Activated CD4-positive, alpha-beta memory T cell treated with anti-CD3 and anti-CD28 coated beads, Interleukin-2, amount 10 ng/mL, durations not matched to agents 7 days and 5 days (primary cell): Measurements from ENCODE around the gene MEGF10. TPM values are rescaled to one million over a fixed set of nuclear protein-coding genes. Genes with fewer than 3 reads are reported as not detected.
"Not testable (repeated sequence)": the region's sequence is repeated elsewhere in the genome, so short reads cannot be mapped to it uniquely, and the experiment has no call there.

Source experiments
- CTCF ChIA-PET: fragments of 350-600 bp; sonication (Branson Sonifier 250); formaldehyde crosslinking; loops from one replicate; lab custom pipeline; 2021; ENCODE audit warnings: antibody characterized with exemption, inconsistent platforms; lab: Charles Lee
- POLR2A ChIA-PET: fragments of 350-600 bp; sonication (Branson Sonifier 250); formaldehyde crosslinking; loops from one replicate; lab custom pipeline; 2021; ENCODE audit warnings: antibody characterized with exemption; lab: Charles Lee
- DNase-seq: peaks from one replicate; pipeline ENCODE4 v3.0.0-alpha.2; 2020
- H3K27ac Mint-ChIP-seq: one replicate; pipeline ENCODE4 v1.8.0; 2021; ENCODE audit warnings: mild to moderate bottlenecking, mixed read lengths
- H3K27me3 Mint-ChIP-seq: one replicate; pipeline ENCODE4 v1.8.0; 2021; ENCODE audit warnings: mixed read lengths
- H3K36me3 Mint-ChIP-seq: one replicate; pipeline ENCODE4 v1.8.0; 2021; ENCODE audit warnings: low read depth, mixed read lengths
- H3K4me1 Mint-ChIP-seq: one replicate; pipeline ENCODE4 v1.8.0; 2021; ENCODE audit warnings: mixed read lengths
- H3K4me3 Mint-ChIP-seq: one replicate; pipeline ENCODE4 v1.8.0; 2021; ENCODE audit warnings: mild to moderate bottlenecking, mixed read lengths
- H3K9me3 Mint-ChIP-seq: one replicate; pipeline ENCODE4 v1.8.0; 2021; ENCODE audit warnings: mixed read lengths
- total RNA-seq, 2 experiments: library from RNA; stranded (reverse); gene quantifications; one replicate each; pipeline ENCODE4 v1.2.3, GENCODE V29; 2021

Gene MEGF10
- total RNA-seq, 2 experiments from 2014 or later = not detected

DNA sequence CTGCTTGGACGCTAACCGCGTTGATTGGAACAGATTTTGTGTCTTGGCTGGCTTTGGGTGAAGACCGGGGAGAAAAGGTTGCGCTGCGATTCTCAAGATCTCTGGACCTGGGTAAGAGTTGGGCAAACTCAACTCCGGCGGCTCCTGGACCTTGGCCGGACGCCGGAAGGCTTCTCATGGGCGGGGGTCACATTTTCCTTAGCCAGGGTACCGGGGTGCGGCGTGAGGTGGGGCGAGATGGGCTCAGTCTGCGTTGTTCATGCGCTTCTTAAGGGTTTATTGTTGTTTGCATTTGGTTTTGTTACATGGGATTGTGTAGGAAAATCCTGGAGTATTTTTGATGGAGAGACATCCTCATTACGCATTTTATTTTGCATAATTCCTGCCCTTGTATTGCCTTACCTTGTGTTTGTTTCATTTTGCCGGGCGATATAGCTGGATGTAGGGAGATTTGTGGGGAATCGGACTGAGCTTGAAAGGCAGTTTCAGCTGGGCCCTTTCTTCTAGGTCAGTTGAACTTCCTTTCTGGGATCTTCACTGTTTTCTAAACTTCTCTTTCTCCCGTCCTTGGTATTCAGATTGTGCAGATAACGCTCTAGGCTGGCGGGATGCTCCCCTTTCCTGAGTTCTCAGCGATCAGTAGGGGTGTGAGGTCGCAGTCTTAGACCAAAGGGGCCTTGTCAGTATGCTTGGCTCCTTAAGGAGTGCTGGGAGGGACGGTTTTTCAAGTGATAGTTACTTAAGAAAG, 524 bp downstream of the MEGF10 start:
- Mint-ChIP-seq H3K27me3 (peaks cover 65% of the 10 kb centered on the region), H3K36me3 (no peaks in the 10 kb centered on the region), H3K4me3 (no peak overlapping the region), H3K9me3 (no peaks in the 10 kb centered on the region), H3K27ac (no peak overlapping the region), H3K4me1 (no peaks in the 10 kb centered on the region)
- POLR2A ChIA-PET = no interaction called here
- CTCF ChIA-PET = interaction anchor here (1.4 kb wide), 1 partner anchor 208 kb away, joined by 4 read pairs; no protein-coding TSS in a partner anchor
- no peak for DNase-seq

DNA sequence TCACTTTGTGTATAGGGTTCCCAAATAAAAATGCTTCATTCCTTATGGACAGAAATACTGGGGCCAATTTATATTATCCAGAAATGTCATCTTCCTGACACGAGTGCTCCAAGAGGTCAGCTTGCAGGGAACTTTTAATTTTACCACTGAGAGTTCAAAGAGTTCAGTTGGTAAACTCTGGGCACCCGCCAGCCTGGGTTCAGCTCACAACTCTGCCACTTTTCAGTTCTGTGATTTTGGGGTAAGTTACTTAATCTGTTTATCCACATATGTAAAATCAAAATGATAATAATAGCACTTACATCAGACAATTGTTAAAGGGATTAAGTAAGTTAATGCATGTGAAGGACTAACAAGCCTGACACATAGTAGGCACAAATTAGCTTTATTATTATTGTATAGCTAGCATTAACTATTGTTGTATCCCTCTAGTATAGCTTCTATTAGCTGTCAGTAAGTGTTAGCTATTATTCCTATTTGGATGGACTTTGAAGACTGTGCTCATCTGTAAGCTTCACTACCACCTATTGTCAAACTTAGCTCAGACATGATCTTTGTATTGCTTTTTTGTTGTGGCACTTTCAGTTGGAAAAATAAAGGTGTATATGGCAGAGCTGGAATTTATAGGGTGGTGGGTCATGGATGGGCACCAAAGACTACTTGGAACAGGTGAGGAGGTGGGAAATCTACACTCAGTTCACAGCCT, 1.6 kb downstream of the MEGF10 start:
- no peaks in the 10 kb centered on the region for H3K36me3 Mint-ChIP-seq

DNA sequence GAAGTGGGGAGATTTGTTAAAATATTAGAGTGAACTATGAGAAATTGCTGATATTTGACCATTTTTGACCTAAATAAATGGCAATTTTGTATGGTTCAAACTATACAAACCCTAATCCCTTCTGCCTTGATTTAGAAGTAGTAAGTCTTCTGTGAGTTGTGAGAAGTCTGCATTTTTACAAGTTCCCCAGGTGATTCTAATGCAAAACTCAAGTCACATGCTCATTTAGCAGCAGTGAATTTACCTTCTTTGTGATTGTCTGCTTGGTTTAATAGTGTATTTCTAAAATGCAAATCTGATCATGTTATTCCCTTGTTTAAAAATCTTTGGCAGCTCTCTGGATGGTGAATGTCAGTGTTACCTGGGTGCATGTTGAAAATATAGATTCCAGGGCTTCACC, 2.8 kb downstream of the MEGF10 start:
- Mint-ChIP-seq H3K27me3 (peaks cover 69% of the 10 kb centered on the region), H3K36me3 (no peaks in the 10 kb centered on the region), H3K9me3 (no peaks in the 10 kb centered on the region), H3K27ac (no peak overlapping the region), H3K4me1 (no peaks in the 10 kb centered on the region), H3K4me3 (no peak overlapping the region)
- ChIA-PET POLR2A (no interaction called here), CTCF (no interaction called here)
- DNase-seq = no peak

More for the DNA sequence above, 1.6 kb downstream of the MEGF10 start:
- Mint-ChIP-seq H3K4me1 (no peaks in the 10 kb centered on the region), H3K27ac (no peak overlapping the region), H3K27me3 (peaks cover 70% of the 10 kb centered on the region), H3K9me3 (no peaks in the 10 kb centered on the region), H3K4me3 (no peak overlapping the region)
- CTCF ChIA-PET = interaction anchor here (1.4 kb wide), 1 partner anchor 207 kb away, joined by 4 read pairs; no protein-coding TSS in a partner anchor
- DNase-seq = no peak
- POLR2A ChIA-PET = no interaction called here

DNA sequence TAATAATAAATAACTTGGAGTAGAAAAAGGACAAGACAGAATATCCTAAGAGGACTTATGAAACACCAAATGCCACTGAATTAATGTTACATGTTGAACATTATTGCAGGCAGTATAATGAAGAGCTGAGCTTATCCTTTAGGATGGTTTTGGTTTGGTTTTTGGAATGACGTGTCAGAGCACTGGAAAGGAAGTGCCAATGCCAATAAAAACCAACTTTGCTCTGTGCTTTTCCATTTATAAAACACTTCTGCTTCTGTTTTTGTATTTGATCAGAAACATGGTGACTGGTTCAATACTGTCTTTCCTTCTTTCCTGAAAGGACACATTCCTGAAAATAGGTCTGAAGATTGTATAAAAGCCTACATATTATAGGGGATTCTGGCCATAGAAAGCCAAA, 4.2 kb downstream of the MEGF10 start:
- no peak overlapping the region for H3K27ac Mint-ChIP-seq
- H3K4me3 Mint-ChIP-seq = no peak overlapping the region
- H3K36me3 Mint-ChIP-seq = no peaks in the 10 kb centered on the region
- H3K4me1 Mint-ChIP-seq = no peaks in the 10 kb centered on the region
- ChIA-PET POLR2A (no interaction called here), CTCF (no interaction called here)
- H3K9me3 Mint-ChIP-seq = no peaks in the 10 kb centered on the region
- no peak for DNase-seq
- peaks cover 56% of the 10 kb centered on the region for H3K27me3 Mint-ChIP-seq

DNA sequence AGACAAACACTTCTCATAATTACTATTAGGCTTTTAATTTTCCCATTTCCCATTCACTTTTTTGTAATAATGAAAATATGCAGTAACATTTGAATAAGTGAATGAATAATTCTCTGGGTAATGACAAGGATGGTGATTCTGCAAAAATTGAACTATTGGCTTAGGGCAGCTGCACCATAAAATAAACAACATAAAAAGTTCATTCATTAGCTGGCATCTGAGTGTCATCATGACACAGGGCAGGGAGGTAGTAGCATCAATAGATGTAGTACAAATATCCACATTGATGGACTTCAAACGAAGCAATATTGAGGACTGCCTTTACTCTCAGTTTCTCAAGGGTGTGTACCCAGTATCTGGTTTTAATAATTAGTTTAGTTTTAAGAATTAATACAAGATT, 4.9 kb downstream of the MEGF10 start:
- ChIA-PET CTCF (no interaction called here), POLR2A (no interaction called here)
- Mint-ChIP-seq H3K9me3 (no peaks in the 10 kb centered on the region), H3K36me3 (no peaks in the 10 kb centered on the region), H3K27ac (no peak overlapping the region), H3K4me1 (no peaks in the 10 kb centered on the region), H3K27me3 (peaks cover 53% of the 10 kb centered on the region), H3K4me3 (no peak overlapping the region)
- DNase-seq = no peak

DNA sequence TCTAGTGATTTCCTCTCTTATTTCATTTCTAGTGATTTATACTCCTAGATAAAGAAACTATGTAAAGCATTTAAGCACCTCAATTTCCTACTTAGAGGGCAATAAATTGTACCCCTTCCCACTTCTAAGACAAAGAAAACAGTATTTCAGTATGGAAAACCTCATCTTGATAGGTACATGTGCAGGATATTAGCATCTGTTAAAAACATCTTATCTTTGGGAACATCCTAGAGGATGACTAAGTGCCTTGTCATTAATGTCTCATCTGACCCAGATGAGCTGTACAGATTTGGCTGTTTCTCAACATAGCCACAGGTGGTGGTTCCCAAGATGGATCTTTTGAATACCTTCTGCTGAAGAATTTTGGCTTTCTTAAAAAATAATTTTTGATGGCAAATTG, 5.7 kb downstream of the MEGF10 start:
- Mint-ChIP-seq H3K27me3 (peaks cover 51% of the 10 kb centered on the region), H3K9me3 (no peaks in the 10 kb centered on the region), H3K27ac (no peak overlapping the region), H3K4me1 (no peaks in the 10 kb centered on the region), H3K36me3 (no peaks in the 10 kb centered on the region), H3K4me3 (no peak overlapping the region)
- ChIA-PET CTCF (no interaction called here), POLR2A (no interaction called here)
- DNase-seq = no peak

DNA sequence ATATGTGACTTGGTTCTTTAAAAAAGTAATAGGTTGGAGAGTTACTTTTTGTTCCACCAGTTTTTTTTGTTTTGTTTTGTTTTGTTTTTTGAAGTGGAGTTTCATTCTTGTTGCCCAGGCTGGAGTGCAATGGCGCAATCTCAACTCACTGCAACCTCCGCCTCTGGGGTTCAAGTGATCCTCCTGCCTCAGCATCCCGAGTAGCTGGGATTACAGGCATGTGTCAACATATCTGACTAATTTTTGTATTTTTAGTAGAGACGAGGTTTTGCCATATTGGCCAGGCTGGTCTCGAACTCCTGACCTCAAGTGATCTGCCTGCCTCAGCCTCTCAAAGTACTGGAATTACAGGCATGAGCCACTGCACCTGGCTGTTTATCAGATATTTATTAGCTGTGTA, 6.3 kb downstream of the MEGF10 start:
- DNase-seq, CTCF ChIA-PET, H3K27ac Mint-ChIP-seq, H3K4me3 Mint-ChIP-seq, H3K9me3 Mint-ChIP-seq, H3K4me1 Mint-ChIP-seq, H3K36me3 Mint-ChIP-seq, POLR2A ChIA-PET: not testable (repeated sequence)
- peaks cover 46% of the 10 kb centered on the region for H3K27me3 Mint-ChIP-seq

DNA sequence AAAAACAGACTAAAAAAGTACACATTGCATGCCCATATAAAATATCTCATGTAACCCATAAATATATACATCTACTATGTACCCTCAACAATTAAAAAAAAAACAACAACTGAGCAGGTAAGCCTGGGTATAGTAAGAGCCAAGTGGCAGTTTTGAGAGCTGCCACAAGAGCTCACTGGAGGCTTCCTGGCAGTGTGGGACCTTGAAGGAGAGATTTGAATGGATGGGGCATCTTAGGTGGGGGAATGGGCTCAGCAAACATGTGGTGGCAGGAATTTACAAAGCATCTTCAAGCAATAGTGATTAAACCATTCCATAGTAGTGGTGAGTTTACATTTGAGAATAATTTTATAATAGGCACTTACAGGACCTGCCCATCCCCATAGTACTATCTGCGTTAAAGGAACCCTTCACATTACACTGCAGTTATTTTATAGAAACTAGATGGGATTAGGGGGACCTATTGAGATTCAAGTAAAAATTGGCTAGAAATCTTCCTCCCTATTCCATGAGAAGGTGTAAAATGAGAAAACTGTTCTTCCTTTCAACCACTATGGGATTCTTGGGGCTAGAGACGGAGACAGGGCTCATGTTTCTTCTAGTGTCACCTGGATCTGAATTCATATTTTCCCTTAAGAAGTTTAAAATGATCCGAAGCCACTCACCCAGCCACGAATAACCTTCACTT, 6.9 kb downstream of the MEGF10 start:
- no peaks in the 10 kb centered on the region for H3K4me1 Mint-ChIP-seq
- no peaks in the 10 kb centered on the region for H3K36me3 Mint-ChIP-seq
- no peak overlapping the region for H3K4me3 Mint-ChIP-seq
- no peaks in the 10 kb centered on the region for H3K9me3 Mint-ChIP-seq
- ChIA-PET POLR2A (no interaction called here), CTCF (interaction anchor here (0.6 kb wide), 1 partner anchor 947 kb away, joined by 4 read pairs; no protein-coding TSS in a partner anchor)
- peaks cover 41% of the 10 kb centered on the region for H3K27me3 Mint-ChIP-seq
- no peak overlapping the region for H3K27ac Mint-ChIP-seq
- no peak for DNase-seq

DNA sequence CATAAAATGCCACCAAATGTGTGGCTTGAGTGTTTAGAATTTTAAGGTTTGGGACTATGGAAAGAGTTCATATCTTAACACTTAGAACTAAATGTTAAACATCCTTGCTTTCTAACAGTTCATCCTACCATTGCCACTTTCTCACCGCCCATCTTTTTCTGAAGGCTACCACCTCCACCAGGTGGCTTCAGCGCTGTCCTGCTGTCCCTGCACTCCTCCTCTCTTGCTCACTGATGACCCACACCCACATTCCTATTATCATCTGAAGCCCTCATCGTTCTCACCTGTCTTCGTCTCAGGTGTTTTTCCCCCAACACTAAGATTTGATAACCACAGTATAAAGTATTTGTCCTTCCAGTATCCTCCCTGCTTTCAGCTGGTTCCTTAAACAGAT, 7.4 kb downstream of the MEGF10 start:
- ChIA-PET POLR2A (no interaction called here), CTCF (no interaction called here)
- Mint-ChIP-seq H3K9me3 (no peaks in the 10 kb centered on the region), H3K4me3 (no peak overlapping the region), H3K27ac (no peak overlapping the region), H3K36me3 (no peaks in the 10 kb centered on the region), H3K4me1 (no peaks in the 10 kb centered on the region), H3K27me3 (peaks cover 42% of the 10 kb centered on the region)
- DNase-seq = no peak

DNA sequence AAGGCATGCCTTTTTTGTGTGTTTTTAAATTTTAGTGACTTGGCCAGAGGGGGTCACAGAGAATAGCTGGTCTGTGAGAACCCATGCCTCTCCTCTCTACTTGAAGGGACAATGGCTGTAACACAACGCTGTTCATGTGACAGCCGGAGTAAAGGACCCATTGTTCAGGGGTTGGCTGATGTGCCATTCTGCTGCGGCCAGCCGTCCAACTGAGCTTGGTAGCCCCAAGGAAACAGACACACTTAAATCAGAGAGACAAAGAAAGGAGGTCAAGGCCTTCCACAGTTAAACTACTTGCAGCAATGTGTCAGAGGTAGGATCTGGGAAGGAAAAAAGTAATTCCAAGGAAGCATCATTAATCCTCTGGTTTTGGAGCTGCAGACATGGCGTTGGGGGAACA, 8.1 kb downstream of the MEGF10 start:
- Mint-ChIP-seq H3K4me3 (no peak overlapping the region), H3K9me3 (no peaks in the 10 kb centered on the region), H3K27ac (no peak overlapping the region), H3K4me1 (no peaks in the 10 kb centered on the region), H3K36me3 (no peaks in the 10 kb centered on the region), H3K27me3 (peaks cover 36% of the 10 kb centered on the region)
- POLR2A ChIA-PET = no interaction called here
- no peak for DNase-seq
- CTCF ChIA-PET = no interaction called here

DNA sequence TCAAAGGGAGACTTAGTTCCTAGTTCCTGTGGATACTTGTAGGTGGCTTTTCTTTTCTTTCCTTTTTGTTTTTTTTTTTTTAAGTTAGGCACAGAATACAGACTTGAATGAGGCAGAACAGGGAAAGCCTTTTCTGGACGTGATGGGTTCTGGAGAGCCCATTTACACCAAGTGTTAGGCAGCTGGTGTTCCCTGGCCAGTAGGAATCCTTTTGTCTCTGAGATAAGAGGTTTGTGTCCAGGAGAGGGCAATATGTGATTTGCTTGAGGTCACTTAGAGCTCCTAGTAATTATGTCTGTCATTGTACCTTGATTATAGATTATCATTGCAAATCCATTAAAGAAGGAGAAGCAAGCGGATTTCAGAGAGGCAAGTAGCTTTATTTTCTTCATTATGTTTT, 9.1 kb downstream of the MEGF10 start:
- Mint-ChIP-seq H3K4me3 (no peak overlapping the region), H3K9me3 (no peaks in the 10 kb centered on the region), H3K4me1 (no peaks in the 10 kb centered on the region), H3K27ac (no peak overlapping the region), H3K36me3 (no peaks in the 10 kb centered on the region), H3K27me3 (peaks cover 32% of the 10 kb centered on the region)
- DNase-seq = no peak
- ChIA-PET CTCF (no interaction called here), POLR2A (no interaction called here)

DNA sequence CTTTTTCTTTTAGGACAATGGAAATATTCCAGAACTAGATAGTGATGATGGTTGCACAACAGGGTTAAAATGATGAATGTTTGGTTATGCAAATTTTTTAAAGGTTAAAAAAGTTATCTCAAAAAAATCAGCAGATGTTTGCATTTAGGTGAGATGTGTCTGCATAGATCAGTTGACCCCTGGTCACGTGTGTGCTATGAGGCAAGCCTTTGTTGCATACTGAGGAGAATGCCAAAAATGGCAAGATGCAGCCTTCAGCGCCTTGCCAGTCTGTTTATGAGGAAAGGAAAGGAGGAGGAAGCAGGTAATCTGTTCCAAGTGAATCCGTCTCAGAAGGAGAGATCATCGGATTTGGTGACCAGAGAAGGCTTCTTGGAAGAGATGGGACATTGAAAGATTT, 11.9 kb downstream of the MEGF10 start:
- POLR2A ChIA-PET = no interaction called here
- Mint-ChIP-seq H3K4me3 (no peak overlapping the region), H3K4me1 (no peaks in the 10 kb centered on the region), H3K9me3 (no peaks in the 10 kb centered on the region), H3K27me3 (peaks cover 17% of the 10 kb centered on the region), H3K36me3 (no peaks in the 10 kb centered on the region), H3K27ac (no peak overlapping the region)
- CTCF ChIA-PET = no interaction called here
- no peak for DNase-seq

DNA sequence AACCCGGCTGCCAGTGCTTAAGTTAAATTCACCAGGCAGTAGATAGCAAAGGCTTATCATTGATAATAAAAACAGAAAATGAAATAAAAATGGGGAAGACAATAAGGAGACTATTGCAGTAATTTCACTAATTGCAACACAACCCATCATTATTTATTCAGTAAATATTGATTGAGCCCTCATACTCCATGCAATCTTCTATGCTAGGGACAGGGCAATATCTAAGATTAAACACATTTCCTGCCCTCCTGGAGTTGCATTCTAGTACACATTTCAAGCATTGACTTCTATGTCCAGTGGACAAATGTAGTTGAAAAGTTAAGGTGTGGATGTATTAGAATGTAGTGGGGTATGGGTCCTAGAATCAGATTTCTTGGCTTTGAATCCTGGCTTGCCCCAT, 12.8 kb downstream of the MEGF10 start:
- ChIA-PET POLR2A (no interaction called here), CTCF (no interaction called here)
- Mint-ChIP-seq H3K27ac (no peak overlapping the region), H3K4me3 (no peak overlapping the region), H3K4me1 (no peaks in the 10 kb centered on the region), H3K36me3 (no peaks in the 10 kb centered on the region), H3K9me3 (no peaks in the 10 kb centered on the region), H3K27me3 (peaks cover 12% of the 10 kb centered on the region)
- DNase-seq = no peak
